Progenitor cell of endocrine pancreas (in vitro differentiated cells): ENCODE measurements around the gene SLIT3. TPM values are rescaled to one million over a fixed set of nuclear protein-coding genes. Genes with fewer than 3 reads are reported as not detected.

Experiments
- DNase-seq: peaks from one replicate; pipeline ENCODE4 v3.0.0; 2021; ENCODE audit warnings: low spot score; ENCODE audit not compliant: unreplicated experiment
- H3K27ac Mint-ChIP-seq: 2 replicates; pipeline ENCODE4 v1.8.0; 2021; ENCODE audit warnings: mild to moderate bottlenecking, moderate library complexity, mixed read lengths
- H3K27me3 Mint-ChIP-seq: 2 replicates; pipeline ENCODE4 v1.8.0; 2021; ENCODE audit warnings: mixed read lengths
- H3K36me3 Mint-ChIP-seq: 2 replicates; pipeline ENCODE4 v1.8.0; 2022; ENCODE audit warnings: mixed read lengths; ENCODE audit not compliant: insufficient read depth
- H3K4me1 Mint-ChIP-seq: 2 replicates; pipeline ENCODE4 v1.8.0; 2021; ENCODE audit warnings: low read depth, mixed read lengths
- H3K4me3 Mint-ChIP-seq: 2 replicates; pipeline ENCODE4 v1.8.0; 2021; ENCODE audit warnings: low read depth, mild to moderate bottlenecking, moderate library complexity, mixed read lengths
- H3K9me3 Mint-ChIP-seq: 2 replicates; pipeline ENCODE4 v1.8.0; 2021; ENCODE audit warnings: low read depth, mixed read lengths
- CTCF ChIP-seq: fragments of 200-600 bp; sonication (generic); IDR thresholded peaks from one replicate; pipeline ENCODE4 v1.5.0; 2021; ENCODE audit warnings: antibody characterized with exemption, mild to moderate bottlenecking; ENCODE audit not compliant: unreplicated experiment
- total RNA-seq: library from RNA; stranded (reverse); gene quantifications from 2 replicates; pipeline ENCODE4 v1.2.1, GENCODE V29; 2021

The SLIT3 gene
- total RNA-seq, 1 donor from 2014 or later, result 18.8 TPM

- no peak overlapping the region for H3K27ac Mint-ChIP-seq
- no peak for TF ChIP-seq CTCF
- DNase-seq, result no peak
Measured at GRCh38 chr5:168865968-168866367, 435.0 kb downstream of the SLIT3 start.

GRCh38 chr5:168863021-168863420 lies 437.9 kb downstream of the SLIT3 start:
- H3K27ac Mint-ChIP-seq, result no peak overlapping the region
- peaks cover 6% of the 10 kb centered on the region for H3K4me1 Mint-ChIP-seq
- H3K4me3 Mint-ChIP-seq, result no peak overlapping the region
- no peak for DNase-seq
- no peak for TF ChIP-seq CTCF
- no peaks in the 10 kb centered on the region for H3K36me3 Mint-ChIP-seq
- no peaks in the 10 kb centered on the region for H3K27me3 Mint-ChIP-seq
- H3K9me3 Mint-ChIP-seq, result no peaks in the 10 kb centered on the region

More at GRCh38 chr5:168865968-168866367, 435.0 kb downstream of the SLIT3 start:
- H3K27me3 Mint-ChIP-seq, result peaks cover 5% of the 10 kb centered on the region
- H3K36me3 Mint-ChIP-seq, result no peaks in the 10 kb centered on the region
- H3K9me3 Mint-ChIP-seq, result no peaks in the 10 kb centered on the region
- peaks cover 8% of the 10 kb centered on the region for H3K4me1 Mint-ChIP-seq
- H3K4me3 Mint-ChIP-seq, result no peak overlapping the region

- peaks cover under 1% of the 10 kb centered on the region for H3K9me3 Mint-ChIP-seq
- H3K36me3 Mint-ChIP-seq, result no peaks in the 10 kb centered on the region
- no peaks in the 10 kb centered on the region for H3K4me1 Mint-ChIP-seq
- TF ChIP-seq CTCF, result no peak
- no peak overlapping the region for H3K4me3 Mint-ChIP-seq
- no peak overlapping the region for H3K27ac Mint-ChIP-seq
- no peak for DNase-seq
- no peaks in the 10 kb centered on the region for H3K27me3 Mint-ChIP-seq
Measured at GRCh38 chr5:168860503-168860902, 440.4 kb downstream of the SLIT3 start.

- H3K27me3 Mint-ChIP-seq, result no peaks in the 10 kb centered on the region
- peaks cover 1% of the 10 kb centered on the region for H3K36me3 Mint-ChIP-seq
- no peak for TF ChIP-seq CTCF
- no peak overlapping the region for H3K27ac Mint-ChIP-seq
- no peaks in the 10 kb centered on the region for H3K4me1 Mint-ChIP-seq
- no peak overlapping the region for H3K4me3 Mint-ChIP-seq
- H3K9me3 Mint-ChIP-seq, result peaks cover 3% of the 10 kb centered on the region
- DNase-seq, result no peak
Measured at GRCh38 chr5:168860081-168860480, 440.9 kb downstream of the SLIT3 start.

- Mint-ChIP-seq H3K4me3 (no peak overlapping the region), H3K4me1 (no peaks in the 10 kb centered on the region), H3K27me3 (no peaks in the 10 kb centered on the region), H3K36me3 (peaks cover 1% of the 10 kb centered on the region), H3K9me3 (peaks cover 3% of the 10 kb centered on the region), H3K27ac (no peak overlapping the region)
- TF ChIP-seq CTCF, result no peak
- no peak for DNase-seq
Measured at GRCh38 chr5:168859471-168859870, 441.5 kb downstream of the SLIT3 start.
